ENCODE data around the gene CLEC11A. TPM values are rescaled to one million over a fixed set of nuclear protein-coding genes. Genes with fewer than 3 reads are reported as not detected.
"Not testable (repeated sequence)": the region's sequence is repeated elsewhere in the genome, so short reads cannot be mapped to it uniquely, and the experiment has no call there.

The CLEC11A gene
- total and polyA plus RNA-seq, 4 donors, result 2.4 to 11.0 (median 5.5) TPM

DNA sequence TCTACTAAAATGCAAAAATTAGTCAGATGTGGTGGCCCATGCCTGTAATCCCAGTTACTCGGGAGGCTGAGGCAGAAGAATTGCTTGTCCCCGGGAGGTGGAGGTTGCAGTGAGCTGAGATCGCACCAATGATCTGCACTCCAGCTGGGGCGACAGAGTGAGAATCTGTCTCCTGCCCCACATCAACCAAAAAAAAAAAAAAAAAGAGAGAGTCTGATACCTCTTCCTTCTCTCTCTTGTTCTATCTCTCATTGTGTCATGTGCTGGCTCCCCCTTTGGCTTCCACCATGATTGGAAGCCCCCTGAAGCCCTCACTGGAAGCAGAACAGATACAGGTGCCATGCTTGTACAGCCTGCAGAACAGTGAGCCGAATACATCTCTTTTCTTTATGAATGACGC is 20.4 kb downstream of the CLEC11A start:
- 77% methylated on average over 6 of the region's 6 CpGs for WGBS
- no peak for TF ChIP-seq HNF4A (conservative IDR thresholded peaks at IDR 0.05)
- no peak overlapping the region for H3K27ac ChIP-seq (ENCODE audit: low read depth in 1 of 2, low read length in 2 of 2)
- H3K9me3 ChIP-seq (ENCODE audit: control insufficient read depth in 4 of 4, low read length in 3 of 4), result no peaks in the 10 kb centered on the region
- peaks cover 0 to 4% (median 2%) of the 10 kb centered on the region in 4 donors for H3K27me3 ChIP-seq (ENCODE audit: control insufficient read depth in 4 of 4, insufficient read depth in 4 of 4, low read length in 3 of 4)
- no peak for DNase-seq (ENCODE audit: low spot score)
- H3K4me1 ChIP-seq (ENCODE audit: control insufficient read depth in 4 of 4, insufficient read depth in 4 of 4, low read length in 3 of 4), result no peaks in the 10 kb centered on the region
- no peak overlapping the region for H3K9ac ChIP-seq (ENCODE audit: low read depth in 1 of 2, low read length in 2 of 2)
- no peak overlapping the region for H3K4me3 ChIP-seq (ENCODE audit: low read depth in 1 of 3, low read length in 3 of 3)
- no peaks in the 10 kb centered on the region for H3K36me3 ChIP-seq (ENCODE audit: control insufficient read depth in 4 of 4, insufficient read depth in 3 of 4, low read depth in 1 of 4, low read length in 3 of 4)

DNA sequence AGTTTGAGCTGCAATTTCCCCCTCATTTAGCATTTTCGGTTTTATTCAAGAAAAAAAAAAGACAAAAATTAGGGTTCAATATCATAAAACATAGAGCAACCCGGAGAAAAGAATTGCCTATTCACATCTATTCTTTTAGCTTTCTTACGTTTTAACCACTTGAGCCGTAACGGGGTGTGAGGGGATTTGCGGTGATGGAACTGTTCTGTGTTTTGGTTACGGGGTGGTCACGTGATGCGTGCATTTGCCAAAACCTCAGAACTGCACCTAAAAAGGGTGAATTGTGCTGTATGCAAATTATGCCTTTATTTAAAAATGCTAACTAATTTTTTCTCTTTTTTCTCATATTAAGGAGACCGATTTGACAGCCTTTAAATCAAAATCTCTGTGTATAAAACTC is 22.1 kb downstream of the CLEC11A start:
- H3K9ac ChIP-seq (ENCODE audit: low read depth in 1 of 2, low read length in 2 of 2), result no peak overlapping the region
- no peaks in the 10 kb centered on the region for H3K9me3 ChIP-seq (ENCODE audit: control insufficient read depth in 4 of 4, low read length in 3 of 4)
- H3K36me3 ChIP-seq (ENCODE audit: control insufficient read depth in 4 of 4, insufficient read depth in 3 of 4, low read depth in 1 of 4, low read length in 3 of 4), result no peaks in the 10 kb centered on the region
- no peaks in the 10 kb centered on the region for H3K4me1 ChIP-seq (ENCODE audit: control insufficient read depth in 4 of 4, insufficient read depth in 4 of 4, low read length in 3 of 4)
- no peak for DNase-seq (ENCODE audit: low spot score)
- H3K4me3 ChIP-seq (ENCODE audit: low read depth in 1 of 3, low read length in 3 of 3), result no peak overlapping the region
- no peaks in the 10 kb centered on the region for H3K27me3 ChIP-seq (ENCODE audit: control insufficient read depth in 4 of 4, insufficient read depth in 4 of 4, low read length in 3 of 4)
- H3K27ac ChIP-seq (ENCODE audit: low read depth in 1 of 2, low read length in 2 of 2), result no peak overlapping the region
- TF ChIP-seq EGR1 (IDR thresholded peaks at IDR 0.05; ENCODE audit: low read depth in 2 of 2) (no peak), FOXA1 (IDR thresholded peaks at IDR 0.05) (no peak), TAF1 (conservative IDR thresholded peaks at IDR 0.05) (no peak), RXRA (IDR thresholded peaks at IDR 0.05) (no peak), YY1 (IDR thresholded peaks at IDR 0.05) (no peak), JUND (IDR thresholded peaks at IDR 0.05) (no peak), HNF4A (conservative IDR thresholded peaks at IDR 0.05) (no peak), FOXA2 (IDR thresholded peaks at IDR 0.05) (no peak), RAD21 (IDR thresholded peaks at IDR 0.05) (no peak), GABPA (IDR thresholded peaks at IDR 0.05 in 1 of 2, conservative IDR thresholded peaks at IDR 0.05 in 1 of 2) (no peak), SP1 (IDR thresholded peaks at IDR 0.05) (no peak), NR2F2 (IDR thresholded peaks at IDR 0.05) (no peak), HNF4G (IDR thresholded peaks at IDR 0.05) (no peak)
- TF ChIP-seq, protein P1, sequence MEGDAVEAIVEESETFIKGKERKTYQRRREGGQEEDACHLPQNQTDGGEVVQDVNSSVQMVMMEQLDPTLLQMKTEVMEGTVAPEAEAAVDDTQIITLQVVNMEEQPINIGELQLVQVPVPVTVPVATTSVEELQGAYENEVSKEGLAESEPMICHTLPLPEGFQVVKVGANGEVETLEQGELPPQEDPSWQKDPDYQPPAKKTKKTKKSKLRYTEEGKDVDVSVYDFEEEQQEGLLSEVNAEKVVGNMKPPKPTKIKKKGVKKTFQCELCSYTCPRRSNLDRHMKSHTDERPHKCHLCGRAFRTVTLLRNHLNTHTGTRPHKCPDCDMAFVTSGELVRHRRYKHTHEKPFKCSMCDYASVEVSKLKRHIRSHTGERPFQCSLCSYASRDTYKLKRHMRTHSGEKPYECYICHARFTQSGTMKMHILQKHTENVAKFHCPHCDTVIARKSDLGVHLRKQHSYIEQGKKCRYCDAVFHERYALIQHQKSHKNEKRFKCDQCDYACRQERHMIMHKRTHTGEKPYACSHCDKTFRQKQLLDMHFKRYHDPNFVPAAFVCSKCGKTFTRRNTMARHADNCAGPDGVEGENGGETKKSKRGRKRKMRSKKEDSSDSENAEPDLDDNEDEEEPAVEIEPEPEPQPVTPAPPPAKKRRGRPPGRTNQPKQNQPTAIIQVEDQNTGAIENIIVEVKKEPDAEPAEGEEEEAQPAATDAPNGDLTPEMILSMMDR (IDR thresholded peaks at IDR 0.05; ENCODE audit: low read depth, low read length, missing input control), result no peak
- TF ChIP-seq, protein P2, sequence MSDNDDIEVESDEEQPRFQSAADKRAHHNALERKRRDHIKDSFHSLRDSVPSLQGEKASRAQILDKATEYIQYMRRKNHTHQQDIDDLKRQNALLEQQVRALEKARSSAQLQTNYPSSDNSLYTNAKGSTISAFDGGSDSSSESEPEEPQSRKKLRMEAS (IDR thresholded peaks at IDR 0.05), result no peak
- TF ChIP-seq, protein P3, sequence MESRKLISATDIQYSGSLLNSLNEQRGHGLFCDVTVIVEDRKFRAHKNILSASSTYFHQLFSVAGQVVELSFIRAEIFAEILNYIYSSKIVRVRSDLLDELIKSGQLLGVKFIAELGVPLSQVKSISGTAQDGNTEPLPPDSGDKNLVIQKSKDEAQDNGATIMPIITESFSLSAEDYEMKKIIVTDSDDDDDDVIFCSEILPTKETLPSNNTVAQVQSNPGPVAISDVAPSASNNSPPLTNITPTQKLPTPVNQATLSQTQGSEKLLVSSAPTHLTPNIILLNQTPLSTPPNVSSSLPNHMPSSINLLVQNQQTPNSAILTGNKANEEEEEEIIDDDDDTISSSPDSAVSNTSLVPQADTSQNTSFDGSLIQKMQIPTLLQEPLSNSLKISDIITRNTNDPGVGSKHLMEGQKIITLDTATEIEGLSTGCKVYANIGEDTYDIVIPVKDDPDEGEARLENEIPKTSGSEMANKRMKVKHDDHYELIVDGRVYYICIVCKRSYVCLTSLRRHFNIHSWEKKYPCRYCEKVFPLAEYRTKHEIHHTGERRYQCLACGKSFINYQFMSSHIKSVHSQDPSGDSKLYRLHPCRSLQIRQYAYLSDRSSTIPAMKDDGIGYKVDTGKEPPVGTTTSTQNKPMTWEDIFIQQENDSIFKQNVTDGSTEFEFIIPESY (IDR thresholded peaks at IDR 0.05), result no peak
- TF ChIP-seq, protein P4, sequence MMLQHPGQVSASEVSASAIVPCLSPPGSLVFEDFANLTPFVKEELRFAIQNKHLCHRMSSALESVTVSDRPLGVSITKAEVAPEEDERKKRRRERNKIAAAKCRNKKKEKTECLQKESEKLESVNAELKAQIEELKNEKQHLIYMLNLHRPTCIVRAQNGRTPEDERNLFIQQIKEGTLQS (IDR thresholded peaks at IDR 0.05), result no peak
- TF ChIP-seq, protein P5, sequence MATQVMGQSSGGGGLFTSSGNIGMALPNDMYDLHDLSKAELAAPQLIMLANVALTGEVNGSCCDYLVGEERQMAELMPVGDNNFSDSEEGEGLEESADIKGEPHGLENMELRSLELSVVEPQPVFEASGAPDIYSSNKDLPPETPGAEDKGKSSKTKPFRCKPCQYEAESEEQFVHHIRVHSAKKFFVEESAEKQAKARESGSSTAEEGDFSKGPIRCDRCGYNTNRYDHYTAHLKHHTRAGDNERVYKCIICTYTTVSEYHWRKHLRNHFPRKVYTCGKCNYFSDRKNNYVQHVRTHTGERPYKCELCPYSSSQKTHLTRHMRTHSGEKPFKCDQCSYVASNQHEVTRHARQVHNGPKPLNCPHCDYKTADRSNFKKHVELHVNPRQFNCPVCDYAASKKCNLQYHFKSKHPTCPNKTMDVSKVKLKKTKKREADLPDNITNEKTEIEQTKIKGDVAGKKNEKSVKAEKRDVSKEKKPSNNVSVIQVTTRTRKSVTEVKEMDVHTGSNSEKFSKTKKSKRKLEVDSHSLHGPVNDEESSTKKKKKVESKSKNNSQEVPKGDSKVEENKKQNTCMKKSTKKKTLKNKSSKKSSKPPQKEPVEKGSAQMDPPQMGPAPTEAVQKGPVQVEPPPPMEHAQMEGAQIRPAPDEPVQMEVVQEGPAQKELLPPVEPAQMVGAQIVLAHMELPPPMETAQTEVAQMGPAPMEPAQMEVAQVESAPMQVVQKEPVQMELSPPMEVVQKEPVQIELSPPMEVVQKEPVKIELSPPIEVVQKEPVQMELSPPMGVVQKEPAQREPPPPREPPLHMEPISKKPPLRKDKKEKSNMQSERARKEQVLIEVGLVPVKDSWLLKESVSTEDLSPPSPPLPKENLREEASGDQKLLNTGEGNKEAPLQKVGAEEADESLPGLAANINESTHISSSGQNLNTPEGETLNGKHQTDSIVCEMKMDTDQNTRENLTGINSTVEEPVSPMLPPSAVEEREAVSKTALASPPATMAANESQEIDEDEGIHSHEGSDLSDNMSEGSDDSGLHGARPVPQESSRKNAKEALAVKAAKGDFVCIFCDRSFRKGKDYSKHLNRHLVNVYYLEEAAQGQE (IDR thresholded peaks at IDR 0.05), result no peak
- WGBS, result 74% methylated on average over 10 of the region's 10 CpGs

DNA sequence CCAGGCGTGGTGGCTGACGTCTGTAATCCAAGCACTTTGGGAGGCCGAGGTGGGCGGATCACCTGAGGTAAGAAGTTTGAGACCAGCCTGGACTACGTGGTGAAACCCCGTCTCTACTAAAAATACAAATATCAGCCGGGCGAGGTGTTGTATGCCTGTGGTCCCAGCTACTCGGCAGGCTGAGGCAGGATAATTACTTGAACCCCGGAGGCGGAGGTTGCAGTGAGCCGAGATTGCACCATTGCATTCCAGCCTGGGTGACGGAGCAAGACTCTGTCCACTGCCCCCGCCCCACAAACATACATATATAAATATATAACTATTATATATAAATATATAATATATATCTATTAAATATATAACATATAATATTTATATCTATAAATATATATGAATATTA is 24.0 kb downstream of the CLEC11A start:
- not testable (repeated sequence) for H3K27ac ChIP-seq (ENCODE audit: low read depth in 1 of 2, low read length in 2 of 2); H3K4me3 ChIP-seq (ENCODE audit: low read depth in 1 of 3, low read length in 3 of 3); H3K9ac ChIP-seq (ENCODE audit: low read depth in 1 of 2, low read length in 2 of 2); H3K27me3 ChIP-seq (ENCODE audit: control insufficient read depth in 4 of 4, insufficient read depth in 4 of 4, low read length in 3 of 4); H3K36me3 ChIP-seq (ENCODE audit: control insufficient read depth in 4 of 4, insufficient read depth in 3 of 4, low read depth in 1 of 4, low read length in 3 of 4); H3K9me3 ChIP-seq (ENCODE audit: control insufficient read depth in 4 of 4, low read length in 3 of 4); H3K4me1 ChIP-seq (ENCODE audit: control insufficient read depth in 4 of 4, insufficient read depth in 4 of 4, low read length in 3 of 4); DNase-seq (ENCODE audit: low spot score)
- WGBS, result 90% methylated on average over 14 of the region's 14 CpGs

Measured in liver (tissue), 9 donors.